K562 treated with DMSO at 1 percent for 48 hours (cell line): Measurements from ENCODE around the gene RYR3. TPM values are rescaled to one million over a fixed set of nuclear protein-coding genes. Genes with fewer than 3 reads are reported as not detected.

Experiments used
- total RNA-seq: library from RNA; unstranded; fragments of 300-600 nt; gene quantifications from 2 replicates; pipeline ENCODE4 v1.2.3, GENCODE V29; 2022; ENCODE audit warnings: low replicate concordance; ENCODE audit errors: extremely low read depth

Gene RYR3
- total RNA-seq = not detected in 2 replicates

GRCh38 chr15:33310481-33311311 lies at the start of gene RYR3:
Gene RYR3, plus strand, starts transcription at chr15:33310967. Its CDS starts 79 bp downstream, at chr15:33311046.

Other genes with a start within 250 kb of the RYR3 start
- gene FMN1, start 116.3 kb upstream of the RYR3 start, total RNA-seq = not detected in 2 replicates